ENCODE results near the gene KIRREL2. TPM values are rescaled to one million over a fixed set of nuclear protein-coding genes. Genes with fewer than 3 reads are reported as not detected.

The KIRREL2 gene
- total RNA-seq, 3 donors from 2014 or later (not counting 1 experiment from before 2014, with no cell fraction given) = 0.27 TPM; not detected in 2

DNA sequence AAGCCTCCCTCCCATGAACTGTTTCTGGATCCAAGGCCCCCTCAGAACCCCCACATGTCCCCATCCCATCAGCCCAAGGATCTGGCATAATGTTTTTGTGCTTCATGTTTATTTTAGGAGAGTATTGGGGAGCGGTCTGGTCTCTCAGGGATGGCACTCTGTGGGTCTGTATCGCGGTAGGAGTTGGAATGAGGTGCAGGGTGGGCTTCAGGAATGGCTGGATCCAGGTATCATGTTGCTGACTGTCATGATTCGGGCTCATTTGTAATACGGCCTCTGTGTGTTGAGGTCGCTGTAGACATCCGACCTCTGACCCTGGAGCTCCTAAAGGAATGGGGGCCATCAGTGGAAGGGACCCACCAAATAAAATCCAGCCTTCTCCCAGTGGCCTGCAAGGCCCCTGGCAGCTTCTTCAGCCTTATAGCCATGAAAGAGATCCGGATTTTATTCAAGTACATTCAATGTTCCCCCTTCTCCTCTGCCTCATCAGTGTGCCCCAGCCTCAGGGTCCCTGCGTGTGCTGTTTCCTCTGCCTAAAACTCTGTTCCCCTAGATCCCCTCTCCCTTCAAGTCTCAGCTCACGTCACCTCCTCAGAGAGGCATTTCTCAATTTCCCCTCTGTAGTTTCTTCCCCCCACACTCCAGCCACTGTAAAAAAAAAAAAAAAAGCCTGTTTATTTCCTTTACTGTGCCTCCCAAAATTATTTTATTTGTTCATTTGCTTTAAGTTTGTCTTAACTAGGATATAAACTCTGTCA is 47.8 kb downstream of the KIRREL2 start:
- no peak for DNase-seq

DNA sequence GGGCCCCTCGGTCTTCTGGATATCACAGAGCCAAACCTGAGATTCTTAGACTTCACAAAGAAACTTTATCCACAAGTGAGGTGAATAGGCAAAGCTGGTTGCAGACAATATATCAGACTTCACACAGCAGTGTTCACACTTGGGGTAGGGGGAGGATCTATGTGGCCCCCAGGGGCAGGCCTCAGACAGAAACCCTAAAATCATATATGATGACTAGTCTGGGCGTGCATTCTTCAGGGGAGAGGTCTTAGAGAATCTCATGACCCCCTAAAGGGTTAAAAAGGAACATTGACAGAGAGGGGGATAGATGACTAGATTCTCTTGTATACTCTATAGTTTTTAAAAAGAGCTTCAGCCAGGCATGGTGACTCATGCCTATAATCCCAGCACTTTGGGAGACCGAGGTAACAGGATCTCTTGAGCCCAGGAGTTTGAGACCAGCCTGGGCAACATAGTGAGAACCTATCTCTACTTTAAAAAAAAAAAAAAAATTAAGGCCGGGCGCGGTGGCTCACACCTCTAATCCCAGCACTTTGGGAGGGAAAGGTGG is 48.5 kb downstream of the KIRREL2 start:
- H3K27ac ChIP-seq (ENCODE audit: low read length) = peak overlapping the region; percentile 97
- H3K36me3 ChIP-seq (ENCODE audit: control insufficient read depth, insufficient read depth, low read length) = peaks cover 11% of the 10 kb centered on the region
- Mint-ChIP-seq H3K9me3 (no peaks in the 10 kb centered on the region), H3K27me3 (ENCODE audit: low read depth in 2 of 2) (no peaks in the 10 kb centered on the region), H3K27ac (peak overlapping the region; percentile 90 to 97), H3K36me3 (no peaks in the 10 kb centered on the region), H3K4me3 (peak overlapping the region; percentile 79), H3K4me1 (peaks cover 78 to 84% of the 10 kb centered on the region in 2 donors)
- 67% methylated on average over 5 of the region's 6 CpGs for WGBS (ENCODE audit: insufficient coverage)
- H3K9me3 ChIP-seq (ENCODE audit: control insufficient read depth, insufficient read depth, low read length) = no peaks in the 10 kb centered on the region
- ATAC-seq = no peak
- no peaks in the 10 kb centered on the region for H3K27me3 ChIP-seq (ENCODE audit: control insufficient read depth, insufficient read depth, low read length)
- TF ChIP-seq, protein P1, sequence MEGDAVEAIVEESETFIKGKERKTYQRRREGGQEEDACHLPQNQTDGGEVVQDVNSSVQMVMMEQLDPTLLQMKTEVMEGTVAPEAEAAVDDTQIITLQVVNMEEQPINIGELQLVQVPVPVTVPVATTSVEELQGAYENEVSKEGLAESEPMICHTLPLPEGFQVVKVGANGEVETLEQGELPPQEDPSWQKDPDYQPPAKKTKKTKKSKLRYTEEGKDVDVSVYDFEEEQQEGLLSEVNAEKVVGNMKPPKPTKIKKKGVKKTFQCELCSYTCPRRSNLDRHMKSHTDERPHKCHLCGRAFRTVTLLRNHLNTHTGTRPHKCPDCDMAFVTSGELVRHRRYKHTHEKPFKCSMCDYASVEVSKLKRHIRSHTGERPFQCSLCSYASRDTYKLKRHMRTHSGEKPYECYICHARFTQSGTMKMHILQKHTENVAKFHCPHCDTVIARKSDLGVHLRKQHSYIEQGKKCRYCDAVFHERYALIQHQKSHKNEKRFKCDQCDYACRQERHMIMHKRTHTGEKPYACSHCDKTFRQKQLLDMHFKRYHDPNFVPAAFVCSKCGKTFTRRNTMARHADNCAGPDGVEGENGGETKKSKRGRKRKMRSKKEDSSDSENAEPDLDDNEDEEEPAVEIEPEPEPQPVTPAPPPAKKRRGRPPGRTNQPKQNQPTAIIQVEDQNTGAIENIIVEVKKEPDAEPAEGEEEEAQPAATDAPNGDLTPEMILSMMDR (IDR thresholded peaks at IDR 0.05) = no peak
- no peak overlapping the region for H3K4me3 ChIP-seq (ENCODE audit: low read length)
- DNase-seq = no peak
- intact Hi-C loops (cut with micrococcal nuclease) = loop anchor here (10.0 kb wide), 1 partner anchor 160 kb away; the partner anchor contains the start of genes IGFLR1, LIN37, PSENEN and U2AF1L4
- peaks cover 97% of the 10 kb centered on the region for H3K4me1 ChIP-seq (ENCODE audit: control insufficient read depth, insufficient read depth, low read length)

More for the DNA sequence above, 47.8 kb downstream of the KIRREL2 start:
- Mint-ChIP-seq H3K27ac (peak overlapping the region; percentile 90 to 97), H3K4me3 (peak overlapping the region; percentile 79), H3K9me3 (no peaks in the 10 kb centered on the region), H3K27me3 (ENCODE audit: low read depth in 2 of 2) (no peaks in the 10 kb centered on the region), H3K4me1 (peaks cover 75 to 83% of the 10 kb centered on the region in 2 donors), H3K36me3 (no peaks in the 10 kb centered on the region)
- peaks cover 11% of the 10 kb centered on the region for H3K36me3 ChIP-seq (ENCODE audit: control insufficient read depth, insufficient read depth, low read length)
- TF ChIP-seq, protein P1 (IDR thresholded peaks at IDR 0.05) = no peak
- H3K27ac ChIP-seq (ENCODE audit: low read length) = peak overlapping the region; percentile 97
- H3K27me3 ChIP-seq (ENCODE audit: control insufficient read depth, insufficient read depth, low read length) = no peaks in the 10 kb centered on the region
- H3K4me3 ChIP-seq (ENCODE audit: low read length) = no peak overlapping the region
- H3K9me3 ChIP-seq (ENCODE audit: control insufficient read depth, insufficient read depth, low read length) = no peaks in the 10 kb centered on the region
- 77% methylated on average over 10 of the region's 10 CpGs for WGBS (ENCODE audit: insufficient coverage)
- ATAC-seq = no peak
- peaks cover 90% of the 10 kb centered on the region for H3K4me1 ChIP-seq (ENCODE audit: control insufficient read depth, insufficient read depth, low read length)
- intact Hi-C loops (cut with micrococcal nuclease) = loop anchor here (10.0 kb wide), 1 partner anchor 160 kb away; the partner anchor contains the start of genes IGFLR1, LIN37, PSENEN and U2AF1L4

DNA sequence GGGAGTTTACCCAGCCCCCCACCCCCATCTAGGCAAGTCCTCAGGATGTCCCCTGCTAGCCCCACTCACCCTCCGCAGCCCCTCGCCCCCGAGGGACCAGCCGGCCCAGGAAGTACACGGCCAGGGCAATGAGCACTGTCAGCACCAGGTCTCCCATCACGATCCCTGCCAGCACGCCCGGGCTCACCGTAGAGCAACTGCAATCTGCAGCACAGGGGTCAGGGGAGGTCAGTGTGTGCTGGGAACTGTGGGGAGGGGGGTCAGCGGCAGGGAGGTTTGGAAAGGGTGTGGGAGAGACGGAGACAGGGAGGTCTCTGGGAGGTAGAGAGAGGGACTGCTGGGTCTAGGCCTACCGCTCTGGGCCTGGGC is 50.6 kb downstream of the KIRREL2 start:
- 49% methylated on average over 12 of the region's 12 CpGs for WGBS (ENCODE audit: insufficient coverage)
- no peaks in the 10 kb centered on the region for H3K27me3 Mint-ChIP-seq (ENCODE audit: low read depth in 2 of 2)
- TF ChIP-seq, protein P1 (IDR thresholded peaks at IDR 0.05) = no peak
- DNase-seq = no peak
- Histone ChIP-seq H3K27ac (ENCODE audit: low read length) (peak overlapping the region; percentile 93), H3K9me3 (ENCODE audit: control insufficient read depth, insufficient read depth, low read length) (no peaks in the 10 kb centered on the region), H3K4me3 (ENCODE audit: low read length) (peak overlapping the region; percentile 72), H3K36me3 (ENCODE audit: control insufficient read depth, insufficient read depth, low read length) (peaks cover 11% of the 10 kb centered on the region), H3K4me1 (ENCODE audit: control insufficient read depth, insufficient read depth, low read length) (peaks cover 90% of the 10 kb centered on the region), H3K27me3 (ENCODE audit: control insufficient read depth, insufficient read depth, low read length) (no peaks in the 10 kb centered on the region)
- H3K4me1 Mint-ChIP-seq = peaks cover 64% of the 10 kb centered on the region in 2 donors
- H3K27ac Mint-ChIP-seq = peak overlapping the region; percentile 90 to 97
- H3K9me3 Mint-ChIP-seq = no peaks in the 10 kb centered on the region
- no peak for ATAC-seq
- no peaks in the 10 kb centered on the region for H3K36me3 Mint-ChIP-seq
- intact Hi-C loops (cut with micrococcal nuclease) = loop anchor here (10.0 kb wide), 1 partner anchor 163 kb away; the partner anchor contains the start of genes IGFLR1, LIN37, PSENEN and U2AF1L4
- peak overlapping the region; percentile 97 for H3K4me3 Mint-ChIP-seq

Data from natural killer cell (primary cell).